SU-DHL-6 (cell line): ENCODE data around the gene PCOLCE2.

ENCODE experiments used
- CTCF ChIP-seq: fragments of 200-600 bp; sonication (generic); IDR thresholded peaks from one replicate; pipeline ENCODE4 v1.5.1; 2017; ENCODE audit warnings: antibody characterized with exemption, mild to moderate bottlenecking, low read length, moderate library complexity; ENCODE audit not compliant: insufficient read depth, poor library complexity, severe bottlenecking
- EZH2phosphoT487 ChIP-seq: fragments of 200-600 bp; sonication (generic), shearing (Covaris generic); conservative IDR thresholded peaks from 2 replicates; pipeline ENCODE4 v1.6.1; 2018; ENCODE audit warnings: mild to moderate bottlenecking, antibody characterized with exemption, low read length, moderate library complexity, mixed read lengths

- TF ChIP-seq CTCF (no peak), EZH2phosphoT487 (no peak)
These were observed 69.7 kb downstream of the PCOLCE2 start for GRCh38 chr3:142819179-142819578.
